DMS53 treated with DMSO at 0.1 percent for 48 hours (cell line): ENCODE measurements around the gene SIK3.

Source experiments
- DNase-seq: peaks from one replicate; lab custom pipeline; 2025; ENCODE audit not compliant: unreplicated experiment; lab: John Stamatoyannopoulos, UW

SIK3 gene

DNA sequence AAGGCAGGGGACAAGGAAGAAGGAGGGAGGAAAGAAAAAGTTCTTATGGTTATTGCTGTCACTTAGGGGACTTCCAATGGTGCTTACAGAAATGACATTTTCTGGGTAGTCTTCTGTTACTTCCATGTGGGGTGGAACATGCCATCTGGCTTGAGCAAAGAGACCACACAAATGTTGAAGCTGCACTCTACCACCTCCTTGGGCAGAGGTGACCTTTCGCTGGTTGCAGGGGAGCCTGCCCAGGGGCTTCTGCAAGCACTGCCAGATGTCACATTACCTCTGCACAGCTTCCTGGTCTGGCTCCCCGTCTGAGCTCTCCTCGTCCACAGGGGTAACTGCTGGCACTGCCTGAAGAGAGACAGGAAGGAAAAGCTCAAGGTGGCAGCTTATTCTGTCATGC lies 228.2 kb downstream of the SIK3 start:
- DNase-seq = no peak

DNA sequence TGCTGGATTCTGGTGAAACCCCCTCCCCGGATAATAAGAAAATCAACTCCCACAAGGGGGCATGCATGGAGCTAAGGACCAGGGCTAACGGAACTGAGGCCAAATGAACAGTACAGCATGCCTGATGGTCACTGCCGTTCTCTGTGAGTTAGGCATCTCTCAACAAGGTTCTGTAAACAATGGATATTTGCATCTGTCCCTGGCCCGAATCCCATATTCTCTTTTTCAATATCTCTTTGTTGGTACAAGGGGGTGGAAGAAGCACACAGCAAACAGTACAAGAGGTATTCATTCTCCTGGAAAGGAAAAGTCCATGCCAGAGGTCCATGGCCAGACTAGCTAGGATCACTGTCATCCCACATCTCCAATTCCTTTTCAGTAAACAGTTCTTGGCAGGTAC lies 228.6 kb downstream of the SIK3 start:
- peak; percentile 15 for DNase-seq

DNA sequence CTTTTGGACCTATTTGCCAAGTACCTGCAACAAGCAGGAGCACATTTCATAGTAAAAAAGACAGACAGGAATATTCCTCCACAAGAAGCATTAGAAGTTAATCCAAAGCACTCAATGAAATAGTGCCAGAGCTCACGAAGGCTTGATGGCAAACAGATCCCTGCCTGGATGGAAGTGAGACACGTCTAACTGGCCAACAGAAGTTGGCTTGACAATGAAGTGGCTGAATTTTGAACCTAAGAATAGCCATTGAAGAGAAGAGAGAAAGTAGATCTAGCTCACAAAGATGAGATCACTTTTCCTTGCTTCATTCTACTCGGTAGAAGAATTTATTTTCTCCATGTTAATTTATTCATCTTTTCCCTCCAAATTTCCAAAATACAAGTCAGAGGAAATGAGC lies 230.2 kb downstream of the SIK3 start:
- no peak for DNase-seq

DNA sequence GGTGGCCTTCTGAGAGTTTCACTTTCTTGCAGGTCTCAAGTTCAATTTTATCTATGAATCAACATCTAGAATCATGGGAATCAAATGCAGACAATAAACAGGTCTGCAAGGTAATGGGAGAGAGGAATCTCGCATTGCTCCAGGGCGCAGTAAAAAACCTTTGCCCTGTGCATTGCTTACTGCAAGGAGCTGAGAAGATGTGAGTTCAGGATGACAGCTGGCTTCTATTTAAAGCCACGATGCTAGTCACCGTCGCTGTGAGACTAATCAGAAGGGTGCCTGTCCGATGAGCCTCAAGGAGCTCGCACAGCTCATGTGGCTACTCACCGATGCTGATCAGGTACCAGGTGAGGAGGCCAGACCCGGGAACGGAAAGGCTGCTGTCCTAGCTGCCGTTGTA lies 230.6 kb downstream of the SIK3 start:
- DNase-seq = no peak

DNA sequence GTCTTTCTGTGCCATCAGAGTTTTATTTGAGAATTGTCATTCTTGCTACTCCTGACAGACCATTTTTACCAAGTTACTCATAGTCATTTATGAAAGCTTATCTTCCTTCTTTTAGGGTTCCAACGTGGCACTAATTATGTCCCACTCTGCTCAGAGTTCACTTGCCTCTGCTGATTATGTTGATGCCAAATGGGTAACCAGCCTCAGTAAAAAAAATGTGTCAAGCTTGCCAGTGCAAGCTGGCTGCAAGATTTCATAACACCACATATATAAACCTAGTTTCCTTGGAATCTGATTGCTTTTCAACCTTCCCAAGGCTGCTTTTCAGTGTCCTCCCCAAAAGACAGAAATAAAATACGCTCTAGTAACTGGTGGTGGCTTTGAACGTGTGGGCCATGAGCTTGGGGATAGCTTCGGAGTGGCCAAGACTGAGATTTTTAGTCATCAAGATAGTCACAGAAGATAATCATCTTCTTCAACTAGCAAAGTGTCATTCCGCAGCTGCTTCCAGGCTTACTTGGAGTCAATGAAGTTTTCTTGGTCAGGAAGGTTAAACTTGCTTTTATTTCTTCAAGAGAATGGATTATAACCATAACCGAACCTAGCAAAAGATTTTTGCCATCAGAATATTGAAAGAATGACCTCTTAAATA lies 231.3 kb downstream of the SIK3 start:
- no peak for DNase-seq

DNA sequence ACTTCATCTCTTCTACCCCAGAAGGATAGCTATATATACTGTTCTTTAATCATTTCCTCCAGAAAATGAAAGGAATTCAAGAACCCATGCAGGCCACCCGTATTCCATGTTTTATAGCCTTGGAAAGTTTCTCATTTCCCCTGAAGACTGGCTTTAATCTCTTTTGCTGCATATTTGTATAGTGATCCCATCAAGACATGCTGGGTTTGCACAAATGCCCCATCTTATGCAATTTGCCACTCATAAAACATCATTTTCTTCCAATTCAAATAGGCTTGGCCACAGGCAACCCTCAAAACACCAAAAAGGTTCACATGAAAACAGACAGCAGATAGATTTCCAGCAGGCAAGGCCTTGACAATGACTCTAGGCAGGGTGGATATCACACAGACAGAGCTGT lies 232.5 kb downstream of the SIK3 start:
- DNase-seq = no peak

DNA sequence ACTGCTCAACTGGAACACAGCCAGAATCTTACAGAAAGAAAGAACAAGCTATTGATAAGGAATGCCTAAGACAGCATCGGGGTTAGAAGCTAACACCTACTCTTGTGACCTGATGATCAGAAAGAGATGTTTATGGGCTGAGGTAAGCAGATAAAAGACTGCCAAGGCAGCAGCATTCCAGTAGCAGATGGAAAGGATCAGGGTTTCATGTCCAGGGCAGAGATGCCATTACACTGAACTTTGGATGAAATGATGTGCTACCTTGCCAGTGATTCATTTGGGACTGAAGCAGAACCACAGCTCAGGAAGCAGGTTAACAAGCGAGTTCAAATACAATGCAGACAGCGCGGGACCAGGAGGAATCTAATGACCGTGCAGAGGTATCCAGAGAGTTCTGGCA lies 233.7 kb downstream of the SIK3 start:
- no peak for DNase-seq

DNA sequence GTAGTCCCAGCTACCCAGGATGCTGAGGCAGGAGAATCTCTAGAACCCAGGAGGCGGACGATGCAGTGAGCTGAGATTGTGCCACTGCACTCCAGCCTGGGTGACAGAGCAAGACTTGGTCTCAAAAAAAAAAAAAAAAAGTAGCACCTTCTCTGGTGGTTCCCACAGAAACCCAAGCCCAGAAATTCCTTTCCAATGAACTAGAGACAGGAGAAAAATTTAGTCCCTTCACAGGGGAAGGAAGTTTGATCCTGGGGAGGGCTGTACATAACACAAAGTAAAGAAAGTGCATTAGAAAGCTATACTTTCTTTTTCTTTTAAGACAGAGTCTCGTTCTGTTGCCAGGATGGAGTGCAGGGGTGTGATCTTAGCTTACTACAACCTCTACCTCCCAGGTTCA lies 235.3 kb downstream of the SIK3 start:
- no peak for DNase-seq

DNA sequence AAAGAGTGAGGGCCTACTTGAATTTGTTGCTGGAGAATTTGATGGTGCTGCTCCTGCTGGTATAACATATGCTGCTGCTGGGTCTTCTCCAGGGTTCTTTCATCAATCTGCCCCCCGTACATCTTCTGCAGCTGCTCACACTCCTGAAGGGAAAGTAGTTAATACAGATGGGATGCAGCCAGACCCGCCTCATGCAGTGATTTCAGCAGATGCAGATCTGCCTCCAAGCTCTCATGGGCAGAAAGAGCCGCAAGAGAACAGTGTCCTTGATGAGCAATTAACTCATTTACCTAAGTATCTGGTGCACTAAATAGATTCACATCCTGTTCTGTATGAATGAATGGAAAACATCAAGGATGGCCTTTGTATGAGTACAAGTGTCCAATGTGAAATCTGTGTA lies 236.0 kb downstream of the SIK3 start:
- no peak for DNase-seq

DNA sequence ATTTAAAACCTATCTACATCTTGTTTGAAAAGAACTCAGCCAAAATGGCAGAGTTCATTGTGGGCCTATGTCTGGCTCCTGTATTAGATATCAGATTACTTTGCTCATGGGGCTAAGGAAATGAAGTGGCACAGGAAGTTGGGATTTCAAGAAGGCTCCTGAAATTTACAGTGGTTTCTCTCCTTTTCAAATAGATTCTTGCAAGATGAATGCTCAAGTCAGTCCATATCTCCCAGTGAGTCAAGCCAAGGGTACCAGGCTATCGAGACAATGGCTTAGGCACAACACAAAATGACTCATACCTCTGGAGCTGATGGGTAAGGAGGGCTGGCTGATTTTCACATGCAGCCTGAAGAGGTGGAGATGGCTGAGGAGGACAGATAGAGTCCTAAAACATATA lies 236.7 kb downstream of the SIK3 start:
- no peak for DNase-seq

DNA sequence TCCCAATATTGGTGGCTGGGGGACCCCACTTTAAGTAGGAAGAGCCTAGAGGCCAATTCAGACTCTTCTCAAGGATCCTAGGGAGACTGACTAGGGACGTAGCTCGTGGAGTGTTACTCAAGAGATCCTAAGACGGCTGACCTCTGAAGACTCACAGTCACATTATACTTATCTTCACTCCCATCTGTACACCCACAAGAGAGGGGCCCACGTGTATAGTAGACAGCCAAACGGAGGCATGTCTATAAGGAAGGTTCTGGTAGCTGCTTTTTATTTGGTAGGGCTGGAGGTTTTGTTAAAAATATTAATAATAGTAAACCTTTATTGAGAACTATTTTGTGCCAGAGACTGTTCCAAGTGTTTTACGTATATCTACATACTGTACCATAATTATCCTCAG lies 237.9 kb downstream of the SIK3 start:
- DNase-seq = no peak

DNA sequence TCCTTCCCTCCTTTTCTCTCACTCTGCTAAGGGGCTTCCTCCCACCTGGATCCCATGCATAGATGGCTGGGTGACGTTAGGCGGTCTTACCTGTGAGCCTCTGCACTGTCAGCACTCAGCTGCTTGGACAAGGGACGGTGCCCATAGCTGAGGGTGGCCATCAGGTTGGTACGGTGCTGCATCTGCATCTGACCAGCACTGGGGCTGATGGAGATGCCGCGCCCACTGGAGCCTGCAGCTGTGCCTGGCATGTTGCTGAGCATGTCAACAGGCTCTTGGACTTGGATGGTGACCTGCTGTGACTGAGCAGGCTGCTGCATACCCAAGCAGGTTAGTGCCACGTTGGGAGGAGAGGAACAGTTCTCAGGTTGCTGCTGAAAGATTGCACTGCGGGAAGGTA lies 239.1 kb downstream of the SIK3 start:
- no peak for DNase-seq

DNA sequence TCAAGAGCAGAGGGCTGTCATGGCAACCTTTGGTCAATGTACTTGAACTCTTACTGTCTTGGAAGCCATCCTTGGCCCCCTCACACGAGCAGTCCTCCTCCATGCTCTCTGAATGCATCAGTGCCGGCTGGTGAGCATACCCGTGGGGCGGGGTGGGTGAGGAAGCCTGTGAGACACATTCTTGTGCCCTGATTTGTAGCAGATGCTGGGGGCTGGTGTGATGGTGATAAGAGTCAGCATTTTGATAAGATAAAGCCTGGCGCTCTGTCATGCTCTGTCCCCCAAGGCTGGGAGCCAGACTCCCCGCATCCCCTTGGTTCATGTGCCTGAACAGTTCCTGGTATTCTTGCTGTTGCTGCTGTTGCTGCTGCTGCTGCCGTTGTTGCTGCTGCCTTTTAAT lies 240.3 kb downstream of the SIK3 start:
- no peak for DNase-seq

DNA sequence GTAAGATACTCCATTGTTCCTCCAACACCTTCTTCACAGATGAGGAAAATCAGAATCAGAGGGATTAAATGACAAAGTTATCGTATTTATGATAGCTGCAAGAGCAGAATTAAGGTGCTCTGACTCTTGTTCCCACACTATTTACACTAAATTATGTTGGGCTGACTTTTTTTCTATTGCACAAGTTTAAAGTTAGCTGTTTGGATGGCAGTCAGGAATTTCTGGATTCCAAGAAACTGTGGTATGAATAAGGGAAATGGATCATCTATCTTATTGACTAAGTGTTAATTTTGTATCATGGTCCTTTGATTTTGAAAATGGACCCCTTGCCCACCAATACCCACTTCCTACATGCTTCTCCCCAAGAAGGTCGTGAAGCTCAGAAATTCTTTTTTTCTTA lies 240.9 kb downstream of the SIK3 start:
- DNase-seq = no peak

DNA sequence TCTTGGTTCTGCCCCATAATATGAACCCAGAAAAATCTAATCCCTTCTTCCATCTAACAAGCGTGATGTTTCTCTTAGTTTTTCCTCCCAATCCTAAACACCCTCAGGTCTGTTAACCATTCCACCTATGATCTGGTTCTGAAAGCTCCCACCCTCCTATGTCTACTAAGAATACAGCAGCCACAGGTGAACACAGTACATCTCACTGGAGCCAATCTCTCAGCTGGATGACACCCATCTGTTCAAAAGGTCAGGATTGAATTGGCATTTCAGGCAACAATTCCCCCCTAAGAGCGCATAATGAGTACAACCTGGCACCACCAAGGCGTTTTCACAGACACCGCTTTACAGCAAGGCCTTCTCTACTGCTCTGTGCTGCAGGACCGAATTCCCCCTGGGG lies 241.8 kb downstream of the SIK3 start:
- no peak for DNase-seq

DNA sequence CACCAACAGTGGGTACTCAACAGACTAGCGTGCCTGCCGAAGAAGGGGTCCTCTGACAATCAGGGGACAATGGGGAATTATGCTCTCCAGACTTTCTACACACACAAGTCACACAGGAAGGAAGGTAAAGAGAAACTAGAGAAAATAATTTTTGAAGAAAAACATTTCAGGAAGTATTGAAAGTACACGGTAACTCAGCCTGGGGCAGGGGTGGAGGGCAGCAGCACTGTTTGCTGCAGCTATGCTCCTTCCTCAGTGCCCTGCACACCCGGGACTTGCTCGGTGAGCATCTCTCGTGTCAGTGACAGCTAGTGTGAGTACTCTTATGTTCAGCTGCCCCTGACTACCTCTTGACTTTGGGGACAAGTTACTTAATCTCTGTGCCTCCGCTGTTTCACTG lies 242.8 kb downstream of the SIK3 start:
- DNase-seq = no peak

DNA sequence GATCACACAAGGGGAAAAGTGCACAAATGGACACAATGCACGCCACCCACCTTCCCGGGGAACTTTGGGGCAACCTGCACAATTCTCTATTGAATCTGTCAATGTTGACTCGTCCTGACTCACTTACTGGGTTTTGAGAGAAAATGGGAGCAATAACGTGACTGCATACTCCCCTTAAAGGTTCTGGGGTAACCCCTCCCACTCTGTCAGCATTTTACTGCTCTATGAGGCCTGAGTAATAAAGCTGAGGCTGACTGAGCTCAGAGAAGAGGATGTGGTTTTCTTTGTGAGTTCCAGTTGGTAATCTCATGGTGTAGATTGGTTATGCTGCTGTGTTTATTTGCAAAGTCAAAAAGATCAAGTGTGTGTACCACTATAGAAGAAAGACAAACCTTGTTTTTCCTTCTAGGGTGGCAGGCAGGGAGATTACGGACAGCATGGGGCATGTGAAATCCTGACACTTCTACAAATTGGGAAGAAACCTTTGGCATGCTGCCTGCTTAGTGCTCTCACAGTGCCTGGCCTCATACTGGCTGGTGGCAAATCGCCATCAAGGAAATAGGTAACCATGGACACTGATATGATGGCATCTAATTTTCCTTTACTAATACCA lies 244.7 kb downstream of the SIK3 start:
- DNase-seq = no peak

DNA sequence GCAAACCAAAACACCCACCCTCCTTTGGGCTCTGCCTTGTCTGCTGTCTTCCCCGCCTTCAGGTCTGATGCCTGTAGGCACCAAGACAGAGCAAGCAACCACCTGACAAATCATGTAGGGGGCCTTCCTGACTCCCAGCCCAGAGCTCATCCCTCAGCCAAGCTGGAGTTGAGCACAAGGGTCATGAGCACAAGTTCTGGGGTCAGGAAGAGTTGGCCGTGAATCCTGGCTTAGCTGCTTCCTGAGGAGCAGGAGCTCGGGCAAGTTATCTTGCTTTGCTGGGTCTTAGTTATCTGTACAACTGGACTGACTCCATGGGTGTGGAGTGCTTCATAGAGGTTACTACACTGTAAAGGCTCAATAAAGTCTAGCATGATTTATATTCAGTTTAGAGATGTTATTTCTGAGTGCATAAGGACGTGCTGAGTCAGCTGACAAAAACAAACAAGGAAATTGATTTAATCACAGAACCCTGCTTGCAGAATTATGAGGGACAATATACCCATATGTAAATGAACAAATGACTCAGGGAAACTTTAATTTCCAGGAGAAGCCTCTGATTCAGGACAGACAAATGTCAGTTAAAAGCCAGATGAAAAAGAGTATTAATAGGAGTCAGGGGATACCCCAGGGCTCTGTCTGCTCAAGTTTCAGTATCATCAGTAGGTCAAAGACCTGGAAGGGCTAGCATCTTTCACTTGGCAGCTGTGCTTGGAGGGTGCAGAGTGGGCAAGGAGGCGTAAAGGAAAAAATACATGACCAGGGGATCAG lies 245.8 kb downstream of the SIK3 start:
- no peak for DNase-seq

DNA sequence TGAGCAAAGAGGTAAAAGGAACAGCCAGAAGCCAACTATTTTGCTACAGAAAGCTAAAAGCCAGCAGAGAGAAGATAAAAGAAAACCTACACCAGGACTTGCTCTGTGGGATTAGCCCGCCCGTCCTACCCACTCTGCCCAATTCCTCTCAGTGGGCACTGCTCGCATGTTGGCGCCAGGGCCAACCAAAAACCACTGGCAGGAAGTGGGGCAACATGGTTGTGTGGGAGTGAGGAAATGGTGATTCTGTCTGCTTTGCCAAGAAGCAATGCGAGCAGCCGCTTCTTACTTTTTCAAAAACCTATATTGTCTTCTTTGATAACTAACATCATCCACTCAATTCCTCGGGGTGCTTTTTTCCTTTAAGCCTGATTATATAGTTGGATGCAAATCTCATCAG lies 246.6 kb downstream of the SIK3 start:
- DNase-seq = no peak

DNA sequence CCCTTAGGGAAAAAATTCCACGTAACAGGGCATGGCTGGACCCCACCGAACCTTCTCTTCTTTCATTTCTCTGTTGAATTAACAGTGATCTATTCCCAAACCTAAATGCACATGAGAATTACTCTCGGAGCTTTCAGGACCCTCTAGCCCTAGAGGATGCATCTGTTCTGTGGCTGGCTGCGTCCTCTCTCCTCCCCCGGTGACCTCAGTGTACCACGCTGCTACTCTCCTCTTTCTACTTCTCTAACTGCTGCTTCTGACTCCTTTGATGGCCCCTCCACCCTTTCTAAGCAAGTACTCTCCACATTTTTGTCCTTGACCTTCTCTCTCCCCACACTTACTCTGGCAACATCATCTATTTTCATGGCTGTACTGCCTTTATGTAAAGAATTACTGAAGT lies 248.7 kb downstream of the SIK3 start:
- DNase-seq = no peak

DNA sequence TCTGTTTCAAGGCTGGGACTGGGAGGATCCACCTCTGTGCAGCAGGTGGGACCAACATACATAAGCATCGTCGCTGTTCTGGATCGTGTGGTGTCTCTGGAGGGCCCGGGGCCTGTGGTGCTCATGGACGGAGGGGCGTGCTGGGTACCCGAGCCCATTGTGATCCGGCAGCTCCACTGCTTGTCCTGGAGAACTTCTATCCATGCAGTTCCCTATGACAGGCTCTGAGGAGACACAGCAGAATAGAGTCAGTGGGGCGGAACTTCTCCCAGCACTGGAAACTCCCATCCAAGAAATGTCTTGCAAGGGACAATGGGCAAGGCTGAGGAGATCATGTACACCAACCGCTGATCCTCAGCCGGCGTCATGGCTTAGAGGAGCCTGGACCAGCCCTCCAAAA lies 249.2 kb downstream of the SIK3 start:
- no peak for DNase-seq

DNA sequence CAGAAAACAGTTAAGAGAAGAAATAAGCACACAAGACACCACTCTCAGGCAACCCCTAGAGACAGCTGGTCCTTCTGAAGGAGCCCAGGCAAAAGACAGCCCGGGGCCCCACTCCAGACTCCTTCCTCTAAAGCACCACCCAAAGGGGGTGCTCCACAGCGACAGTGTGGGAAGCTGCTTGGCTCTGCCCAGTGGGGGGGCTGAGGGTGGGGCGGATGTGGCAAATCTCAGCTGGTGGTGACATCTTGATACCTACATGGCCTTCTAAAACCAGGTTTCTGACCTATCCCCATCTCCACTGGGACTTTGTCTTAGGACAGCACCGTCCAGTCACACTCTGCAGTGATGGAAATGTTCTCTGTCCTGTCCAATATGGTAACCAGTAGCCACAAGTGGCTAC lies 250.6 kb downstream of the SIK3 start:
- no peak for DNase-seq

DNA sequence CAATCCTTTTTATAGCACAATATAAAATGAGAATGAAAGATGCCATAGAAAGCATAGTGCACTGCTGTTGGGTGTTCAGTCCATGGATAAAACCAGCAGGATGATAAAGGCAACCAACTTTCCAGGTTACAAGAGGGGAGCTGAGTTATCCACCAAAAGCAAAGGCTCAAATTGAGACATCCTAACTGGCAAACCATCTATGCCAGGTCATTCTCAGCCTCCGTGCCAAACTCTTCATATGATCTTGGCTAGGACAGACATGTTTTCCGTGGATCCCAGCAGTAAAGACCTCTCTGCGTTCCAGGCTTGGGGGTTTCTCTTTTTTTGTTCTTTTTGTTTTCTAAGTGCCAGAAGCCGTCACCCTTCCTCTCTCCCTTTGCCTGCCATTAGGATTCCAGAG lies 253.5 kb downstream of the SIK3 start:
- no peak for DNase-seq
